ENCODE measurements around the gene NT5DC1. TPM values are rescaled to one million over a fixed set of nuclear protein-coding genes. Genes with fewer than 3 reads are reported as not detected.

NT5DC1 gene
- total RNA-seq, 2 donors from 2014 or later = 5.6 to 10.9 TPM

DNA sequence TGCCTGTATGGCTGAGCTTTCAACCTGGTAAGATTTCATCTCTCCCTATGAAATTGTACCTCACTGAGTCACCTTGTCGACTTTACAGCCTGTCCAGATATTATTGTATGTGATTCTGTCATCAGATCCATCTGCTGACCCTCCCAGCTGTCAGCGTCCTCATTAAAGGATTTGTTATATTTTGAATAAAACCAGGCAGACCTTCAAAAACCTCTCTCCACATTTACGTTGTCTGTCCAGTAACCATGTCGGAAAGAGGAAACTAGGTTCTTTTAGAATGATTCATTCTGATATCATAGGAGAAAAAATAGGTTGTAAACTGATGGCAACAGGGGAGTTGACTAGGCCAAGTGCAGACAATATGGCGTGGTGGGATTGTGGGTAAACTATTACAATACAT is 114.8 kb downstream of the NT5DC1 start:
- WGBS, 2 donors = 87 to 88% methylated on average over 5 of the region's 5 CpGs
- Histone ChIP-seq H3K9me3 (no peaks in the 10 kb centered on the region), H3K27ac (no peak overlapping the region), H3K4me1 (no peaks in the 10 kb centered on the region), H3K36me3 (replicated peaks in 1 of 2; ENCODE audit: insufficient read depth in 1 of 2, low read depth in 2 of 2) (no peaks in the 10 kb centered on the region), H3K27me3 (no peaks in the 10 kb centered on the region), H3K4me3 (no peak overlapping the region)
- DNase-seq (no peak), ATAC-seq (no peak)
- TF ChIP-seq POLR2A (IDR thresholded peaks at IDR 0.05) = no peak
- TF ChIP-seq, protein P1, sequence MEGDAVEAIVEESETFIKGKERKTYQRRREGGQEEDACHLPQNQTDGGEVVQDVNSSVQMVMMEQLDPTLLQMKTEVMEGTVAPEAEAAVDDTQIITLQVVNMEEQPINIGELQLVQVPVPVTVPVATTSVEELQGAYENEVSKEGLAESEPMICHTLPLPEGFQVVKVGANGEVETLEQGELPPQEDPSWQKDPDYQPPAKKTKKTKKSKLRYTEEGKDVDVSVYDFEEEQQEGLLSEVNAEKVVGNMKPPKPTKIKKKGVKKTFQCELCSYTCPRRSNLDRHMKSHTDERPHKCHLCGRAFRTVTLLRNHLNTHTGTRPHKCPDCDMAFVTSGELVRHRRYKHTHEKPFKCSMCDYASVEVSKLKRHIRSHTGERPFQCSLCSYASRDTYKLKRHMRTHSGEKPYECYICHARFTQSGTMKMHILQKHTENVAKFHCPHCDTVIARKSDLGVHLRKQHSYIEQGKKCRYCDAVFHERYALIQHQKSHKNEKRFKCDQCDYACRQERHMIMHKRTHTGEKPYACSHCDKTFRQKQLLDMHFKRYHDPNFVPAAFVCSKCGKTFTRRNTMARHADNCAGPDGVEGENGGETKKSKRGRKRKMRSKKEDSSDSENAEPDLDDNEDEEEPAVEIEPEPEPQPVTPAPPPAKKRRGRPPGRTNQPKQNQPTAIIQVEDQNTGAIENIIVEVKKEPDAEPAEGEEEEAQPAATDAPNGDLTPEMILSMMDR (IDR thresholded peaks at IDR 0.05) = no peak
- intact Hi-C loops (cut with DNase I) = no loop called here

DNA sequence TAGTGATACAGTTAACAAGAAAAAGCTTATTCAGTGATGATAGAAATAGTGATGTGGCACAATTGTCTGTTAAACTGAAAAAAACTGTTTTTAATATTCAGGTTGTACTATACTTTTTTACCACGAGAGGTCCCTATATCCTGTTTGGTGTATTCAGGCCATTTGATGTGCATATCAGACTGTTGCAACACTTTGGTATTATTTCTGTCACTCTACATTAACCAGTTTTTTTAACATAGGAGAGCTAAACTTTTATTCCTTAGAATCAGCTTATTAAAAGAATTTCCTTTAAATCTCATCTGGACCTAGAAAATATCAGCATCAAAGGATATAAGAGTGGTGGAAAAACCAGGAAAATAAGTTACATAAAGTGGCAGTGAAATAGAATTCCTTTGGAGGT is 116.4 kb downstream of the NT5DC1 start:
- H3K36me3 ChIP-seq (replicated peaks in 1 of 2; ENCODE audit: insufficient read depth in 1 of 2, low read depth in 2 of 2) = no peaks in the 10 kb centered on the region
- ATAC-seq (peak; percentile 69), DNase-seq (no peak)
- intact Hi-C loops (cut with DNase I) = no loop called here
- TF ChIP-seq POLR2A (IDR thresholded peaks at IDR 0.05) = no peak
- TF ChIP-seq, protein P1 (IDR thresholded peaks at IDR 0.05) = peak; percentile 25 to 57 (median 50)
- H3K27me3 ChIP-seq = no peaks in the 10 kb centered on the region
- 0% methylated on average over 1 of the region's 1 CpG for WGBS, 2 donors
- no peak overlapping the region for H3K4me3 ChIP-seq
- no peak overlapping the region for H3K27ac ChIP-seq
- no peaks in the 10 kb centered on the region for H3K9me3 ChIP-seq
- no peaks in the 10 kb centered on the region for H3K4me1 ChIP-seq

DNA sequence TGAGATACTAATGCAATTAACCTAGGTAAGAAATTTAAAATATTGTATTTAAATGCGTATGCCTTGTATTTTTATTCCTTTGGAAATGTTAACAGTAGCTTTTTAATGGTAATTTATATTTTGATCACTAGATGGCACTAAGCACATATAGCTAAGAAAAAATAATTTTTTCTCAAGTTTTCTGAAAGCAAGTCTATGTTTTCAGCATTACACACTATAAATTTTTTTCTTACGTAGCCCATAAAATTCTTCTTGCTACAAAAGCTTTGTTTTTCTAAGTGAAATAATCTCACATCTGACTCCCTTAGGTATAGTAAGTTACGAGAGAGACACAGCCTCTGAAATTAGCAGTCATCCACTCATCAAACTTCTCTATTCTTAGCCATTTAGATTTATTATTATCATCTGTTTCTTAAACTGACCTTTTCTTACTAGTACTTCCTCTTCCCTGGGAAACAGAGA is 117.5 kb downstream of the NT5DC1 start:
- no peaks in the 10 kb centered on the region for H3K9me3 ChIP-seq
- H3K27ac ChIP-seq = no peak overlapping the region
- intact Hi-C loops (cut with DNase I) = no loop called here
- no peaks in the 10 kb centered on the region for H3K27me3 ChIP-seq
- DNase-seq = no peak
- no peak for ATAC-seq
- H3K36me3 ChIP-seq (replicated peaks in 1 of 2; ENCODE audit: insufficient read depth in 1 of 2, low read depth in 2 of 2) = no peaks in the 10 kb centered on the region
- 47 to 51% methylated on average over 3 of the region's 3 CpGs for WGBS, 2 donors
- no peak for TF ChIP-seq POLR2A (IDR thresholded peaks at IDR 0.05)
- TF ChIP-seq, protein P1 (IDR thresholded peaks at IDR 0.05) = peak in 6 of 7 experiments; percentile 29 to 49 (median 42)
- no peak overlapping the region for H3K4me3 ChIP-seq
- H3K4me1 ChIP-seq = no peaks in the 10 kb centered on the region

DNA sequence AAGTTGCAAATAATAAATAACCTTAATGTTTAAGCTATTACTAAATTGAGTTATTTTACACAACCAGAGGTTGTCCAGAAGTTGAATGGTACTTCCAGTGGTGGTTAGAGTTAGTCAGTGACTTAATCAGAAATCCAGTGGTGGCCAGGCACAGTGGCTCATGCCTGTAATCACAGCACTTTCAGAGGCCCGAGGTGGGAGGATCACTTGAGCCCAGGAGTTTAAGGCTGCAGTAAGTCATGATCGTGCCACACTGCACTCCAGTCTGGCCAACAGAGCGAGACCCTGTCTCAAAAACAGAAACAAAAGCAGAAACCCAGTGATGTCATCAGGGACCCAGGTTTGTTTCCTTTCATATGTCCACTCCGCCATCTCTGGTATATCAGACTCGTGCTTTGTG is 118.2 kb downstream of the NT5DC1 start:
- intact Hi-C loops (cut with DNase I) = no loop called here
- Histone ChIP-seq H3K27ac (no peak overlapping the region), H3K4me3 (no peak overlapping the region), H3K9me3 (no peaks in the 10 kb centered on the region), H3K27me3 (no peaks in the 10 kb centered on the region), H3K36me3 (replicated peaks in 1 of 2; ENCODE audit: insufficient read depth in 1 of 2, low read depth in 2 of 2) (no peaks in the 10 kb centered on the region), H3K4me1 (no peaks in the 10 kb centered on the region)
- ATAC-seq (no peak), DNase-seq (no peak)
- TF ChIP-seq, protein P1 (IDR thresholded peaks at IDR 0.05) = no peak
- no peak for TF ChIP-seq POLR2A (IDR thresholded peaks at IDR 0.05)
- 63 to 81% methylated on average over 5 of the region's 5 CpGs for WGBS, 2 donors

DNA sequence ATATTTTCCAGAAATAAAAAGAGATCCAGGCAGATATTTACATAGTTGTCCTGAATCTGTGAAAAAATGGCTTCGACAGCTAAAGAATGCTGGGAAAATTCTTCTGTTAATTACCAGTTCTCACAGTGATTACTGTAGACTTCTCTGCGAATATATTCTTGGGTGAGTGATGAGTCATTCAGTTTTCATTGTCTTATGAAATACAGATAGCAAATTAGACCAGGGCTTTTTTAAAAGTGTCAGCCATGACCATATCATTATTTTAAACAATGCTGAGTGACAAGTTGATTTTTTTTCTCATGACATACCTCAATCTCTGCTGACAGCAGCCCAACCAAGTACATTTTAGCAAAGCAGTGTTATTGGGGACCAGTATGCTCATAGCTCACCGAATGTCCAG is 120.4 kb downstream of the NT5DC1 start:
- DNase-seq (no peak), ATAC-seq (no peak)
- no peaks in the 10 kb centered on the region for H3K4me1 ChIP-seq
- H3K9me3 ChIP-seq = no peaks in the 10 kb centered on the region
- intact Hi-C loops (cut with DNase I) = no loop called here
- H3K27me3 ChIP-seq = no peaks in the 10 kb centered on the region
- 83 to 85% methylated on average over 3 of the region's 3 CpGs for WGBS, 2 donors
- TF ChIP-seq, protein P1 (IDR thresholded peaks at IDR 0.05) = no peak
- no peak for TF ChIP-seq POLR2A (IDR thresholded peaks at IDR 0.05)
- no peak overlapping the region for H3K4me3 ChIP-seq
- no peak overlapping the region for H3K27ac ChIP-seq
- no peaks in the 10 kb centered on the region for H3K36me3 ChIP-seq (replicated peaks in 1 of 2; ENCODE audit: insufficient read depth in 1 of 2, low read depth in 2 of 2)

Data from body of pancreas (tissue), 4 donors.